Mesenchymal stem cell (in vitro differentiated cells and primary cell): Measurements from ENCODE around the gene PRKG1.
A peak's percentile ranks its signal among the peaks of the same experiment; 100 is the strongest.
"Not testable (repeated sequence)": the region's sequence is repeated elsewhere in the genome, so short reads cannot be mapped to it uniquely, and the experiment has no call there.

Experiments
- DNase-seq: peaks from one replicate; pipeline ENCODE4 v3.0.0-alpha.2; 2013
- H2AFZ ChIP-seq: one replicate; pipeline ENCODE4 v1.6.1; 2013; ENCODE audit warnings: low read depth, mild to moderate bottlenecking, control low read depth, inconsistent platforms, low read length, moderate library complexity
- H2AK5ac ChIP-seq: 2 replicates; pipeline ENCODE4 v1.6.1; 2013; ENCODE audit warnings: low read length, moderate library complexity, mild to moderate bottlenecking, inconsistent platforms; ENCODE audit not compliant: severe bottlenecking
- H2BK120ac ChIP-seq: one replicate; pipeline ENCODE4 v1.6.1; 2013; ENCODE audit warnings: low read depth, mild to moderate bottlenecking, inconsistent platforms, low read length, moderate library complexity
- H2BK12ac ChIP-seq, 2 experiments: one replicate each; pipeline ENCODE4 v1.6.1; 2013; ENCODE audit warnings: inconsistent platforms in 2 of 2, low read length in 2 of 2, mild to moderate bottlenecking in 2 of 2, moderate library complexity in 2 of 2, control low read depth in 1 of 2
- H2BK15ac ChIP-seq: one replicate; pipeline ENCODE4 v1.6.1; 2013; ENCODE audit warnings: mild to moderate bottlenecking, low read depth, inconsistent platforms; ENCODE audit not compliant: poor library complexity, severe bottlenecking
- H2BK5ac ChIP-seq: 2 replicates; pipeline ENCODE4 v1.6.1; 2013; ENCODE audit warnings: low read depth, mild to moderate bottlenecking, low read length, control low read depth, inconsistent platforms; ENCODE audit not compliant: poor library complexity, severe bottlenecking
- H3K14ac ChIP-seq, 2 experiments: one replicate each; pipeline ENCODE4 v1.6.1; 2013; ENCODE audit warnings: inconsistent platforms in 2 of 2, low read length in 2 of 2, control low read depth in 1 of 2, mild to moderate bottlenecking in 1 of 2, moderate library complexity in 1 of 2
- H3K18ac ChIP-seq, 2 experiments: one replicate each; pipeline ENCODE4 v1.6.1; 2013; ENCODE audit warnings: inconsistent platforms in 2 of 2, low read length in 2 of 2, control low read depth in 1 of 2, low read depth in 1 of 2, mild to moderate bottlenecking in 1 of 2
- H3K23ac ChIP-seq, 2 experiments: one replicate each; pipeline ENCODE4 v1.6.1; 2013; ENCODE audit warnings: inconsistent platforms in 2 of 2, low read length in 2 of 2, mild to moderate bottlenecking in 2 of 2, moderate library complexity in 2 of 2, control low read depth in 1 of 2
- H3K27ac ChIP-seq: 2 replicates; pipeline ENCODE4 v1.5.1; 2013; ENCODE audit warnings: mild to moderate bottlenecking, moderate library complexity, low read length, control low read depth, inconsistent platforms; ENCODE audit not compliant: poor library complexity, severe bottlenecking
- H3K27me3 ChIP-seq, 2 experiments: 2 replicates each; pipeline versions ENCODE4 v1.6.1 to v1.7.0; 2013; ENCODE audit warnings: low read length in 2 of 2, mild to moderate bottlenecking in 2 of 2, moderate library complexity in 2 of 2, control low read depth in 1 of 2, inconsistent platforms in 1 of 2; ENCODE audit not compliant: control insufficient read depth in 1 of 2, insufficient read depth in 1 of 2
- H3K36me3 ChIP-seq, 2 experiments: 2 replicates each; pipeline versions ENCODE4 v1.6.1 to v1.7.0; 2013; ENCODE audit warnings: low read length in 2 of 2, control low read depth in 1 of 2, inconsistent platforms in 1 of 2, low read depth in 1 of 2, mild to moderate bottlenecking in 1 of 2; ENCODE audit not compliant: insufficient read depth in 2 of 2, control insufficient read depth in 1 of 2
- H3K4ac ChIP-seq, 2 experiments: one replicate each; pipeline ENCODE4 v1.6.1; 2013; ENCODE audit warnings: inconsistent platforms in 2 of 2, low read length in 2 of 2, mild to moderate bottlenecking in 2 of 2, moderate library complexity in 2 of 2, control low read depth in 1 of 2, low read depth in 1 of 2
- H3K4me1 ChIP-seq: 2 replicates; pipeline ENCODE4 v1.6.1; 2013; ENCODE audit warnings: low read depth, low read length, control low read depth; ENCODE audit not compliant: control insufficient read depth, insufficient read depth
- H3K4me2 ChIP-seq: 2 replicates; pipeline ENCODE4 v1.6.1; 2013; ENCODE audit warnings: low read length, mild to moderate bottlenecking, inconsistent platforms; ENCODE audit not compliant: poor library complexity, severe bottlenecking
- H3K4me3 ChIP-seq, 2 experiments: 2 replicates each; pipeline versions ENCODE4 v1.5.1 to v1.7.0; 2013; ENCODE audit warnings: low read length in 2 of 2, mild to moderate bottlenecking in 2 of 2, control low read depth in 1 of 2, low read depth in 1 of 2; ENCODE audit not compliant: insufficient read depth in 1 of 2
- H3K79me1 ChIP-seq: replicated peaks from 2 replicates; pipeline ENCODE4 v1.6.1; 2013; ENCODE audit warnings: mild to moderate bottlenecking, control low read depth, low read length, inconsistent platforms; ENCODE audit not compliant: poor library complexity, severe bottlenecking
- H3K9ac ChIP-seq: 2 replicates; pipeline ENCODE4 v1.7.0; 2013; ENCODE audit warnings: mild to moderate bottlenecking, low read length, moderate library complexity
- H3K9me3 ChIP-seq: 2 replicates; pipeline ENCODE4 v1.7.0; 2013; ENCODE audit warnings: mild to moderate bottlenecking, low read length; ENCODE audit not compliant: control insufficient read depth
- H4K8ac ChIP-seq: one replicate; pipeline ENCODE4 v1.6.1; 2013; ENCODE audit warnings: inconsistent platforms, mild to moderate bottlenecking, low read length, moderate library complexity
- H4K91ac ChIP-seq: one replicate; pipeline ENCODE4 v1.6.1; 2013; ENCODE audit warnings: mild to moderate bottlenecking, low read length, inconsistent platforms
- WGBS: methylation state at CpG from one replicate; pipeline ENCODE4 v1.1.7; 2013; ENCODE audit warnings: mixed read lengths; 5-methylcytosine and 5-hydroxymethylcytosine counted together

Gene PRKG1

GRCh38 chr10:51270936-51271530 lies 196.7 kb downstream of the PRKG1 start:
- Histone ChIP-seq H3K27me3 (no peaks in the 10 kb centered on the region), H3K9me3 (no peaks in the 10 kb centered on the region), H3K4me2 (no peak overlapping the region), H4K8ac (no peak overlapping the region), H3K18ac (no peak overlapping the region), H3K79me1 (no peaks in the 10 kb centered on the region), H2AK5ac (no peak overlapping the region), H3K27ac (no peak overlapping the region), H3K4ac (no peak overlapping the region), H4K91ac (no peak overlapping the region), H3K4me3 (no peak overlapping the region), H2BK5ac (no peak overlapping the region), H3K9ac (peak overlapping the region; percentile 47), H2BK15ac (no peak overlapping the region), H2BK12ac (no peak overlapping the region), H2BK120ac (no peak overlapping the region), H3K36me3 (no peaks in the 10 kb centered on the region), H3K14ac (no peak overlapping the region), H3K23ac (no peak overlapping the region), H2AFZ (no peak overlapping the region), H3K4me1 (no peaks in the 10 kb centered on the region)
- DNase-seq: no peak
- WGBS: no CpG with 5 or more reads among the region's 2 CpGs

DNA sequence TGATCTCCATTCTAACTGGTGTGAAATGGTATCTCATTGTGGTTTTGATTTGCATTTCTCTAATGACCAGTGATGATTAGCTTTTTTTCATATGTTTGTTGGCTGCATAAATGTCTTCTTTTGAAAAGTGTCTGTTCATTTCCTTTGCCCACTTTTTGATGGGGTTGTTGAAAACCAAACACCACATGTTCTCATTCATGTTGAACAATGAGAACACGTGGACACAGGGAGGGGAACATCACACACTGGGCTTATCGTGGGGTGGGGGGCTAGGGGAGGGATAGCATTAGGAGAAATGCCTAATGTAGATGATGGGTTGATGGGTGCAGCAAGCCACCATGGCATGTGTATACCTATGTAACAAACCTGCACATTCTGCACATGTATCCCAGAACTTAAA lies 197.8 kb downstream of the PRKG1 start:
- H3K14ac ChIP-seq, H2BK12ac ChIP-seq, H3K23ac ChIP-seq, H3K79me1 ChIP-seq, H2BK5ac ChIP-seq, H3K4ac ChIP-seq, H3K36me3 ChIP-seq, H3K9ac ChIP-seq, H4K8ac ChIP-seq, H3K27ac ChIP-seq, DNase-seq, H2AFZ ChIP-seq, H3K4me3 ChIP-seq, H3K18ac ChIP-seq, H3K9me3 ChIP-seq, H3K4me2 ChIP-seq, H3K4me1 ChIP-seq, H2BK120ac ChIP-seq, H2AK5ac ChIP-seq, H3K27me3 ChIP-seq, H2BK15ac ChIP-seq, H4K91ac ChIP-seq: not testable (repeated sequence)
- no CpG with 5 or more reads among the region's 2 CpGs for WGBS

DNA sequence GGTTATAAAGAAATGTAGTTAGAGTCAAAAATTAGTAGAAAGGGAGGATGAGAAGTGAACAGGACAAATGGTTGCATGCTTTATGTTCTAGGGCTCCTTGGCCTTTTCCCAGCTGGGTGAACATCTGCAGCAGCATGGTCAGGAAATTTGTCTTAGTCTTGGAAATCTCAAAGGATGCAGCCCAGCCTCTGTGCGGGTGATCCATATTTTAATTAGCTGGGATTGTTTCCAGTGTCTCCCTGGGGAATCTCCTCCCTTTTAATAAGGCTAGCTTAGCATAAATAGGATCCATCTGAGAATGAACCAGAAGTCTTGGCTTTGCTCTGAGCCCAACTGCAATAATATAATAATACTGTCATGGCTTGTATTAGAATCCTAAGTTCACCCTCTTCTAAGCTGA lies 198.3 kb downstream of the PRKG1 start:
- H3K14ac ChIP-seq: no peak overlapping the region
- H3K18ac ChIP-seq: no peak overlapping the region
- no peak overlapping the region for H3K9ac ChIP-seq
- H3K36me3 ChIP-seq: no peaks in the 10 kb centered on the region
- H2BK120ac ChIP-seq: no peak overlapping the region
- H4K91ac ChIP-seq: no peak overlapping the region
- H2AK5ac ChIP-seq: no peak overlapping the region
- no peaks in the 10 kb centered on the region for H3K4me1 ChIP-seq
- no peak overlapping the region for H3K4me3 ChIP-seq
- no peak for DNase-seq
- H3K79me1 ChIP-seq: no peaks in the 10 kb centered on the region
- H3K23ac ChIP-seq: no peak overlapping the region
- no peak overlapping the region for H3K4me2 ChIP-seq
- no peaks in the 10 kb centered on the region for H3K27me3 ChIP-seq
- WGBS: 70% methylated on average over 1 of the region's 1 CpG
- H3K9me3 ChIP-seq: no peaks in the 10 kb centered on the region
- H2AFZ ChIP-seq: no peak overlapping the region
- no peak overlapping the region for H2BK12ac ChIP-seq
- no peak overlapping the region for H3K4ac ChIP-seq
- H2BK15ac ChIP-seq: no peak overlapping the region
- H2BK5ac ChIP-seq: no peak overlapping the region
- H4K8ac ChIP-seq: no peak overlapping the region
- no peak overlapping the region for H3K27ac ChIP-seq

- Histone ChIP-seq H3K9me3 (no peaks in the 10 kb centered on the region), H2BK120ac (no peak overlapping the region), H3K4ac (no peak overlapping the region), H3K79me1 (no peaks in the 10 kb centered on the region), H2BK5ac (no peak overlapping the region), H3K27ac (no peak overlapping the region), H3K18ac (no peak overlapping the region), H3K36me3 (no peaks in the 10 kb centered on the region), H2AK5ac (no peak overlapping the region), H3K4me3 (no peak overlapping the region), H4K8ac (no peak overlapping the region), H2BK15ac (no peak overlapping the region), H3K14ac (no peak overlapping the region), H3K27me3 (no peaks in the 10 kb centered on the region), H4K91ac (no peak overlapping the region), H2AFZ (no peak overlapping the region), H3K23ac (no peak overlapping the region), H3K4me1 (no peaks in the 10 kb centered on the region), H3K9ac (no peak overlapping the region), H3K4me2 (no peak overlapping the region), H2BK12ac (no peak overlapping the region)
- WGBS: 90% methylated on average over 5 of the region's 5 CpGs
- DNase-seq: no peak
Measured at GRCh38 chr10:51273574-51273973, 199.3 kb downstream of the PRKG1 start.
